HT-29 (cell line): ENCODE data around the gene C15orf39. TPM values are rescaled to one million over a fixed set of nuclear protein-coding genes. Genes with fewer than 3 reads are reported as not detected.
A peak's percentile ranks its signal among the peaks of the same experiment; 100 is the strongest.
"Not testable (repeated sequence)": the region's sequence is repeated elsewhere in the genome, so short reads cannot be mapped to it uniquely, and the experiment has no call there.

Experiments used
- DNase-seq: peaks from one replicate; pipeline ENCODE4 v3.0.0-alpha.2; 2015; ENCODE audit warnings: low spot score
- total RNA-seq: library from RNA; depleted of rRNA; stranded (reverse); fragments of >200 nt; shearing (Covaris generic); gene quantifications from 2 replicates; pipeline ENCODE4 v1.2.3, GENCODE V29; 2014

The C15orf39 gene
- total RNA-seq, 1 experiment from 2014 or later: 76.6 TPM

- no peak for DNase-seq
Measured at GRCh38 chr15:75211436-75212199, 9.9 kb downstream of the C15orf39 start.

- DNase-seq: no peak
Measured at GRCh38 chr15:75212200-75212858, 10.6 kb downstream of the C15orf39 start.

GRCh38 chr15:75213212-75213767, 11.6 kb downstream of the C15orf39 start:
- DNase-seq: peak; percentile 7

GRCh38 chr15:75213768-75214221, 12.1 kb downstream of the C15orf39 start:
- DNase-seq: no peak

GRCh38 chr15:75214293-75215096, 12.8 kb downstream of the C15orf39 start:
- DNase-seq: no peak

GRCh38 chr15:75215107-75216004, 13.7 kb downstream of the C15orf39 start:
- DNase-seq: peak; percentile 27

GRCh38 chr15:75217012-75217411, 15.3 kb downstream of the C15orf39 start:
- no peak for DNase-seq

- DNase-seq: not testable (repeated sequence)
Measured at GRCh38 chr15:75217574-75217973, 15.9 kb downstream of the C15orf39 start.

GRCh38 chr15:75219507-75219929, 17.8 kb downstream of the C15orf39 start:
- not testable (repeated sequence) for DNase-seq

- DNase-seq: no peak
Measured at GRCh38 chr15:75223688-75224087, 22.0 kb downstream of the C15orf39 start.

- no peak for DNase-seq
Measured at GRCh38 chr15:75224281-75224680, 22.6 kb downstream of the C15orf39 start.

- DNase-seq: not testable (repeated sequence)
Measured at GRCh38 chr15:75225102-75225836, 23.6 kb downstream of the C15orf39 start.

- DNase-seq: no peak
Measured at GRCh38 chr15:75225951-75226732, 24.5 kb downstream of the C15orf39 start.

- DNase-seq: not testable (repeated sequence)
Measured at GRCh38 chr15:75227112-75227511, 25.4 kb downstream of the C15orf39 start.

GRCh38 chr15:75227663-75228280, 26.1 kb downstream of the C15orf39 start:
- no peak for DNase-seq

GRCh38 chr15:75228787-75229186, 27.1 kb downstream of the C15orf39 start:
- DNase-seq: no peak

- no peak for DNase-seq
Measured at GRCh38 chr15:75229191-75230015, 27.7 kb downstream of the C15orf39 start.

- no peak for DNase-seq
Measured at GRCh38 chr15:75230016-75230343, 28.3 kb downstream of the C15orf39 start.
